GM12873 (cell line): ENCODE data around the gene GRM8.

ENCODE experiments used
- CTCF ChIP-seq: IDR thresholded peaks from 2 replicates; pipeline ENCODE4 v1.5.1; 2012; ENCODE audit warnings: low read depth, mild to moderate bottlenecking, moderate library complexity, low read length, control low read depth; ENCODE audit not compliant: insufficient read depth; ENCODE audit errors: missing control alignments

GRM8 gene

DNA sequence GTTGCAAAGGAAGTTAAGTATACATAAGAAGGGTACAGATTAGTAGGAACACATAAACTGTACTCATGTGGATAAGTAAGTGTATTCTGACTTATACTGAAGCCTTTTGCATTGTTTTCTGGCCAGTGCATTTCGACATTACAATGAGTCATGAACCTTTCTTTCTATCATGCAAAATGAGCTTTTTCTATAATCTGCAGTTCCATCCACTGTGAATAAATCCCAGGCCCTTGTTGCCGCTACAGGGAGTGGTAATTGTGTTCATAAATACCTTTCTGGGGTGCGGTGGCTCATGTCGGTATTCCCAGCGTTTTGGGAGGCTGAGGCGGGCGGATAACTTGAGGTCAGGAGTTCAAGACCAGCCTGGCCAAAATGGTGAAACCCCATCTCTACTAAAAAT is 858.3 kb downstream of the GRM8 start:
- no peak for TF ChIP-seq CTCF
